Raji (cell line): ENCODE measurements around the gene PTTG1.

ENCODE experiments used
- POLR2A ChIP-seq: IDR thresholded peaks from 2 replicates; pipeline ENCODE4 v1.6.1; 2011; ENCODE audit warnings: low read depth, low read length, control low read depth; ENCODE audit not compliant: insufficient read depth

PTTG1 gene

DNA sequence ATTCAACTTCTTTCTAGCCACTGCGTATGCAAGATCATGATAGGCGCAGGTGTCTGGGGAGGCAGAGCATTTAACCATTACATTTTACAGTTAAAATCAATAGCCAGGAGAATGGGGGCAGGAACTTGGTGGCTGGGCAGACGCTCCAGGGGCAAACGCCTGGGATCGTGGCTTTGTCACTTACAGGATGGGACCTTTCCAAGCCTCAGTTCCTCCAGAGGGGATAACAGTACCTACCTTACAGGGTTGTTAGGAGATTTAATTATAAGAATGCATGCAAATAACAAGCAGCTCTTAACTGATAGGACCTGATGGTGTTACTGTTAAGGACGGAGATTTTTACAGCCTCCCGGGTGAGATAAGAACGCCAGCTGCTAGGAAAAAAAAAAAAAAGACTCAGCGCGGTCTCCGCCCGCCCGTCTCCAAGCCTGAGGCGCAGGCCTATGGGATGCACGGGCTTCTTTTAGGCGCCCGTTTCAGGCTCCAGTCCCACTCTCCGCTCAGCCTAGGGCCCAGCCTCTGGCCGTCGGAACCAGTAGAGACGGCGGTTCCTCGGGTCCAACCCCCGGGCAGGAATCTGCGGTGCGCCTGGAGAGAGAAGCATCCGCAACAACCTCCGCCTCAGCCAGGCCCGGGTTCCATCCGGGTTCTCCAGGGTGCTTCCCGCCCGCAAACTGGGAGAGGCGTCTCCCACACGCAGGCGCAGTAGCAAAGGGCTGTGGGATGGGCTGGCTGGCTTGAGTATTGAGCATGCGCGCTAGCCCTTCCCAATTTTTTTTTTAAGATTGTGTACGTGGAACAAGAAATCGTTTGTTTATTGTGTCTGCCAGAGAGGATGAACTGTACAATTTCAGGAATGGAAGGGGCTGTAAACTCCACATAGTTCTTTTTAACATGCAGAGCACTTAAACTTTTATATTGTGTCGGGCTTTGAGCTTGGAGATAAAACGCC, 22.0 kb upstream of the PTTG1 start, which contains the start of gene FAM200C:
Gene FAM200C, minus strand, starts transcription at position 653 of the 952 bp plus-strand sequence. CDS start 4,564 bp downstream, outside the sequence.
- TF ChIP-seq POLR2A: peak; percentile 89

DNA sequence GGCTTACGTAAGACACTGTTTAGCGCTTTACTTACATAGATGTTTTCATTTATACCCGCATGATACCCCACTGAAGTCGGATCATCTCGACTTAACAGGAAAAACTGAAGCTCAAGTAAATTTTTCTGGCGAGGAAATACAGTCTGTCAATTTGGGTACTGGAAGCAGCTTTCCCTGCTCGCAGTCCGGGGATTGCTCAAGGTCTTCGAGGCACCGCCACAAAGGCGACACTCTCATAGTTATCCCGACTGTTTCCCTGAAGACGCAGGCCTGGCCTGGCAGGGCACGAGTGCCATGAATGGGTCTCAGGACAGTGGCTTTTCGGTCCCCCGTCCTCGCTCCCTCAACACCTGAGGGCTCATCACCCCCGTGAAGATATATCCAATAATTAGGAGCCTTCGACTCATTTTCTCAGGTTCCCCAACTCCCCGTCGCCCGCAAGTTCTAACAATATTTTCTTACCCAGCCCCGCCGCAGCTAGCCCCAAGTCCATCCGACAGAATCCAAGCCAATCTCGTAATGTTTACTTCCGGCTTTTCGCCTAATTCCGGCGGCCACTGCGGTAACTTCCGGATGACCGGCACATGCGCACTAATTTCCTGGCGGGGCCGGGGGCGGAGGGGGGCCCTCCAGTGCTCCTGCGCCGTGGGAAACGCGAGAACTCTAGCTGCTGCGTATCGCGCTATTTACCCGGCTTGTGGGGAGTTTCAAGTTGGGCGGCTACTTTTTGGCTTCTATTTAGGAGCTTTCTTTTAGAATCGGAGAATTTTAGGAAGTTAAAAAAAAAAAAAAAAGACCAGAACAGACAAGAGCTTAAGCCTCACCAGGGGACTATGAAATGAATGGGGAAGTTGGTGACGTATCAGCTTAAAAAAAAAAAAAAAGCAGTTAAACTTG, 2.8 kb upstream of the PTTG1 start, which contains the start of gene SLU7:
Gene SLU7, minus strand, starts transcription at position 521 of the 897 bp plus-strand sequence. CDS start 3,787 bp downstream, outside the sequence.
- TF ChIP-seq POLR2A: peak; percentile 63

DNA sequence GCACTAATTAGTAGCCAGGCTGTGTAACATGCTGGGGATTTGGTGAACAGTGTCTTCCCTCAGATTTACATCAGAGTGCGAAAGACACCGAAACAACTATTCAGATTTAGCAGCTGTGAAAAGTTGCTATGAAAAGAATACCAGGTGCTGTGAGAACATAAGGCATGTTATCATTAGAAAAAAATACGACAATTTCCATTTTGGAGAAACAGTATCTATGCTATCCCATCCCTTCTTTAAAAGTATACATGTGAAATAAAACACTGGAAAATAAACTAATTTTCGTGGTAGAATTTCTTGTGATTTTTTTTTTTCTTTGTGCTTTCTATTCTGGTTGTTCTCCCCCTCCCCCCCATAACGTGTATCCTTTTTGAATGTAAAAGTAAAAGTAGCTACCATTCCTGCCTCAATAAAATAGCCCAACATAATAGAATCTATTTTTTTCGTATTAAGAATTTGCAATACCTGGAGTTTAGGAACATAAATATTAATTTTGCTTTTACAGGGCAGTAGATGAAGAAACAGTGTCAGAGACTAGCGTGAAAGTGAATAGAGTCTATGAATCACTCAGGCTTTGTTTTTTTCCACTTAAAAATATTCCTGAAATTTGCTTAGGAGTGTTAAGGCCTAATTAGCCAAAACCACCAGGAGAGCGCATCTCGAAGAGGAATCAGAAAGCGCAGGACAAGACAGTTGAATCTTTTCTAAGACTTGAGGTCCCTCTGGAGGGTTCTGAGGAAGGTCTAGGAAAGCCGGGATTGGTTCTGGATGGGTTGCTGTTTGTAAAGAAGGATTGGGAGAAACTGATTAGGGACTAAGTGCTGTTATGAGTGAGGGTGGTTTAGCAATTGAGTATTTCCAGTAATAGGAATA, 2.0 kb upstream of the PTTG1 start:
- peak; percentile 54 for TF ChIP-seq POLR2A

DNA sequence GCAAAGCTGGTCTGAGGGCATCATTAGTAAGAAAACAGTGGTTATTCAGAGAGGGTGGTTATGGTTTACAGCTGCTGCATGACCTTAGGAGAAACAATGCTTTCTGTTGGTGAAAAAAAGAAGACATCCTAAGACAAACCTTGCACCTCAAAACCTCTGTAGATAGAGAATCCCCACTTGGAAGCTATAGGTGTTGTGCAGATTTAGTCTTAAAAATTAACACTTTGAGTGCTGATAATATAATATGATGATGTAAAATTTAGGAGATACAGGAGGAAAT, 1.4 kb upstream of the PTTG1 start:
- TF ChIP-seq POLR2A: no peak

DNA sequence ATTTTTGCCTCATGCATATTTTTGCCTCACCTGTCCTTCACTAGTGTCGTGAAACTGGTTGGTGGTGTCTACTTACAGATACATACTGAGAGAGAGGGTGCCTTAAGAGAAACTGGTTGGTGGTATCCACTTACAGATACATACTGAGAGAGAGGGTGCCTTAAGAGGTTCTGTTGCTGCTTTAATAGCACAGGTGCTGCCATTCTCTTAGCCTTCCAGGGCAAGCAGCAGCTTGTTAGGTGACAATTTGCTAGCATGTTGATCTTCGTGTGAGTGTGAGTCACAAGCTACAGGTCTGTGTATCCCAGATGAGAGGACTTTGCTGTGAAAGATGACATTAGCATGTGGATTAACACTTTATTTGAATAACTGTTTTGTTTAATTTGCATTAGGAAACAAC, 1.4 kb downstream of the PTTG1 start:
- no peak for TF ChIP-seq POLR2A

DNA sequence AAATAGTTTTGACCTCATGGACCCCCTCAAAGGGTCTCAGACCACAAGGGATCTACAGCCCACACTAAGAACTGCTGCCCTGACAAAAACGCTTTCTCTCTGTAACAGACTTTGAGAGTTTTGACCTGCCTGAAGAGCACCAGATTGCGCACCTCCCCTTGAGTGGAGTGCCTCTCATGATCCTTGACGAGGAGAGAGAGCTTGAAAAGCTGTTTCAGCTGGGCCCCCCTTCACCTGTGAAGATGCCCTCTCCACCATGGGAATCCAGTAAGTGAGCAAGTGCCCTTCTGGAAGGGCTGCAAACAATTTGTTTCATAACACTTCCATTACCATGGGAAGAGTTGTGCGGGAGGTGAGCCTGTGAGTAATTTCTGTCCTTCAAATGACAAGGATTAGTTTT, 6.0 kb downstream of the PTTG1 start:
- no peak for TF ChIP-seq POLR2A

DNA sequence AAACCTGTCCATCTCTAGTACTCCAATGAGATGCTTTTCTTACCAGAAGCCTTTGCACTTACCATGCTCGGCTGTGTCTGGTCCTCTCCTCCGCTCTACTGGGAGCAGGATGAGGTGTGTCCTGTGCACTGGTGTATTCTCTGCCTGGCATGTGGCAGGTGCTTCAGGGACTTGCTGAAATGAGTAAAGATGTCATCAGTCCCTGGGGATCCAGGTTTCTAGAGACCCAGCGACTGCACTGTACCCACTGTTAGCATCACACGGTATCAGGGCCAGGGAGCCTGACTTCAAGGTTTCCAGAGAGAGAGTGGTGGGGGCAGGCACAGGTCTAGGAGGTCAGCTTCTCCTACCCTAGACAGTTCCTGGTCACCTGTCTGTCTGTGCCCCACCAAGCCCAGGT, 10.5 kb downstream of the PTTG1 start:
- no peak for TF ChIP-seq POLR2A

DNA sequence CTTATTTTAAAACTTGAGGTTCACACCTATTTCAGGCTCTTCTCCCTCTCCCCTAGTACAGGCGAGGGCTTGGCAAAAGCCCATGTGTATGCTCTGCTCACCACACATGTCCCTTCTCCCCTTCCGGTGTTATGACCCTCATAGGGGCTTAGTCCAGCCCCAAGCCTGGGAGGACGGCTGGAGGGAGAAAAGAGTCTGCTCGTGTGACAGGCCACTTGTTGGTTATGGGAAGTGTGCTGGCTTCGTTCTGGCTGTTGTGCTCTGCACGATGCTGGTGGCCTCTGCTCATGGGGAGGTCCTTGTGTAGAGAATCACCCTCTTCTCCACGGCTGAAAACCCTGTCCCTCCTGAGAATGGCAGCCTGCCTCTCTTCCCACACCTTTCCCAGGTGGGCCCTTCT, 11.1 kb downstream of the PTTG1 start:
- TF ChIP-seq POLR2A: no peak

DNA sequence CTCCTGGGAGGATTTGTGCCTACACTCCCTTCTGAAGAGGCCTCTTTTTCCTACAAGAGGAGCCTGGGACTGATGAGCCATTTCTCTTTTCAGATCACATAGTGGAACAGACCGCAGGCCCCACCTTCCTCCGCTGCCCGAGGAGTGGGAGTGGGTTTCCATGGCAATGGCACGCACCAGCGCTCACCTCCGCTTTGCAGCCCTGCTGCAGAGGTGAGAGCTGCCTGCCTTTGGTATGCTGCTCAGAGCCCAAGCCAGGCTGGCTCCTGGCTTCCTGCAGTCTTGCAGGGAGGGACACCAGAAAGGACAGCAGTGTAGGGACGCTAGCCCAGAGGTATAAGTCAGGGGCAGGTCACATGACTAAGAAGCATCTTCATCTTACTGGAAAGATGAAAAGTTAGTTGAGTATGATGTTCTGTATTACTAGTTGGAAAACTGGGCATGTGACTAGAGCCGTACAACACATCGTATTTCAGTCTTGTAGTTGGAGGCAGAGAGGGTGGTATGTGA, 12.4 kb downstream of the PTTG1 start:
- 0 out of 2 replicates have a peak, but pooled peaks have one; percentile 23 for TF ChIP-seq POLR2A

DNA sequence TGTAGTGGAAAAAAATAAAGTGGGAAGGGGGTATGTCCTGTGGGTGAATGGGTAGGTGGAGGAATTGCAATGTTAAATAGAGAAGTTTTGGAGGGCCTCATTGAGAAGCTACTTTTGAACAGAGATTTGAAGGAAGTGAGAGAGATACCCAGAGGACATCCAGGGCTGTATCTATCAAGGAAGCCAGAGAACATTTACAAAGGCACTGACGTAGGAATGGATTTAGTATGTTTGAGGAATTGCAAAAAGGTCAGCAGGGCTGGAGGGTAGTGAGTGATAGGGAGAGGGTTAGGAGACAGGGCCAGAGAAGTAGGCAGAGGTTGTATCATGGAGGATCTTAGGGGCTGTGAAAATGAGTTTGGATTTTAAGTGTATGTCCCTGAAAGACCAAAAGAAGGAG, 13.9 kb downstream of the PTTG1 start:
- TF ChIP-seq POLR2A: no peak

DNA sequence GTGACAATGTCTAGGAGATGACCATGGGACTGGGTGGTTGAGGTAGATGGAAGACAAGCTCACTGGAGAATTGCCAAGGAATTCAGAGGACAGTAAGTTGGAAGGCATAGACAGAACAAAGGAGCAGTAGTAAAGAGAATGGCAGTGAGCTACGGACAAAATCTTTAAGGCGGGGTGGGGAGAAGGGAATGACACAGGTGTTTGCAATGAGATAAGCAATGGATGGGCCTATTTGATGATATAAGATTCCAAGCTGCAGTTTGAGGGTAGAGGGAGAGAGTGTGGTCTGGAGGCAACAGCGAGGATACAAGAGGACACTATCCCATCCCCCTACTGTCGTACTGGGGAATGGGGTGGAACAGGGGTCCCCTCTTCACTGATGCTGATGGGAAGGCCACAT, 14.4 kb downstream of the PTTG1 start:
- TF ChIP-seq POLR2A: no peak

DNA sequence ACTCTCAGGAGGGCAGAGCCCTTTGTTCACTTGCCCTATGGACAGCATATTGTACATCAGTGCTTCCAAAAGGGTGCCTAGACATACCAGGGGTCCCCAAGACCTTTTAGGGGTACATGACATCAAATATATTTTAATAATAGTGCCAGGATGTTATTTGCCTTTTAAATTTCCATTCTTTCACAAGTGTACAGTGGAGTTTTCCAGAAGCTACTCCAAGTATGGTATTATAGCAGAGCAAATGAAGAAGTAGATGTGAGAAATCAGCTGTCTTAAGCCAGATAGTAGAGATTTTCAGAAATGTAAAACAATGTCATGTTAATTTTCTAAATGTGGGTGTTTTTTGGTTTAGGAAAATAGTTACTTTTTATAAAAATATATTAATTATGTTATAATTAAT, 15.6 kb downstream of the PTTG1 start:
- TF ChIP-seq POLR2A: no peak

DNA sequence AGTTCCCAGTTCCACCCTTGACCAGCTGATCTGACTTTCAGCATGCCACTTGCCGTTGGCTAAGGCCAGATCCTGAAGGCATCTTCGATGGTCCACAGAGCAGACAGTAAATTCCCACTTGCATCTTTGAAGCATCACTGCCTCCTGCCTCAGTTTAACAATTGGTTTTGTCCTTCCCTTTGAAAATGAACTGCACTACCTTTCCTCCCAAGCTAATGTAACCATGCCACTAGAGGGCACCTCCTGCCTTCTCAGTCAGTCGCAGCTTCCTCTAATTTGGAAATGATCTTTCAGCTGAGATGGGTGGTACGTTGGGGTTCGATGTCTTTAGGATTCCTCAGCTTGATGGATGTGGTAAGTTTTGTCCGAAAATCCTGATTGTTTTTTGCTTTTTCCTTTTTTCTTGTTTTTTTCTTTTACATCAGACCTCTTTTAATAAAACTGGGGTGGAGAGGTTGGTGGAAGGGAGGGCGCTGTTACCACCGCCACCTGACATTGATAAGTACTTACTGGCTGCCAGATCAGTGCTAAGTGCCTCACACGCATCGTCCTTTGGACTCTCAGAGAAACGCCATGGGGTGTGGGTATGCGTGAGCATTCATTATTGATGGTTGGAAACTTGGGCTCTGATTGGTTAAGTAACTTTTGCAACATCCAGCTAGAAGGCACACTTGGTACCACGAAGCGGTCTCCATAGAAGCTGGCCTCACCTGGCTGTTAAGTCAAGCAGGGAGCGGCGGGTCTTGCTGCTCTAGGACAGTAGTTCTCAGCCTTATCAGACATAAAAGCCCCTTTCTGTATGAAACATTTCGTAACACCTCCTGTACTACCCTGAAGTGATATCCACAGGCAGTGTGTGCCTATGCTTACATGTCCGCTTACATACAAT, 16.9 kb downstream of the PTTG1 start:
- TF ChIP-seq POLR2A: no peak

DNA sequence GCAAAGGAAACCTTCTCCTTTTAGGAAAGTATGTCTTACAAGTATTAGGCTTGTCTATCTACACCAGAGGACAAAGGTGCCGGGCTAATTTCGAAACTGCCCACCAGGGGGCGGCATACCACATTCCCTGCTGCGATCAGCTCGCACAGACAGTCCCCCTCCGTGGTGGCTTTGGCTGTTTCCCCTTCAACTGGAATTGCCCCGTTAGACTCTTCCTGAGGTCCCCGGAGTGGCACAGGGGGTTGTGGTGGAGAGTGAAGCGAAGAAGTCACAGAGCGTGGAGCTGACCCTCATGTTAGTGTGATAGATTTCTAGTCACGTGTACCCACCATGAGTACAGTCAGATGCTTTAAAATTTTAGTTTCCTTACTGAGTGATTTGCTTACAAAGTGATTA, 17.5 kb downstream of the PTTG1 start:
- peak; percentile 22; the same call in 1 of the 2 replicates for TF ChIP-seq POLR2A
